Measurements from ENCODE around the gene HRH3.

GRCh38 chr20:62172666-62173065 is 47.4 kb downstream of the HRH3 start:
- TF ChIP-seq, protein P1, sequence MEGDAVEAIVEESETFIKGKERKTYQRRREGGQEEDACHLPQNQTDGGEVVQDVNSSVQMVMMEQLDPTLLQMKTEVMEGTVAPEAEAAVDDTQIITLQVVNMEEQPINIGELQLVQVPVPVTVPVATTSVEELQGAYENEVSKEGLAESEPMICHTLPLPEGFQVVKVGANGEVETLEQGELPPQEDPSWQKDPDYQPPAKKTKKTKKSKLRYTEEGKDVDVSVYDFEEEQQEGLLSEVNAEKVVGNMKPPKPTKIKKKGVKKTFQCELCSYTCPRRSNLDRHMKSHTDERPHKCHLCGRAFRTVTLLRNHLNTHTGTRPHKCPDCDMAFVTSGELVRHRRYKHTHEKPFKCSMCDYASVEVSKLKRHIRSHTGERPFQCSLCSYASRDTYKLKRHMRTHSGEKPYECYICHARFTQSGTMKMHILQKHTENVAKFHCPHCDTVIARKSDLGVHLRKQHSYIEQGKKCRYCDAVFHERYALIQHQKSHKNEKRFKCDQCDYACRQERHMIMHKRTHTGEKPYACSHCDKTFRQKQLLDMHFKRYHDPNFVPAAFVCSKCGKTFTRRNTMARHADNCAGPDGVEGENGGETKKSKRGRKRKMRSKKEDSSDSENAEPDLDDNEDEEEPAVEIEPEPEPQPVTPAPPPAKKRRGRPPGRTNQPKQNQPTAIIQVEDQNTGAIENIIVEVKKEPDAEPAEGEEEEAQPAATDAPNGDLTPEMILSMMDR (IDR thresholded peaks at IDR 0.05): no peak
- TF ChIP-seq POLR2AphosphoS5 (IDR thresholded peaks at IDR 0.05): no peak

Measured in prostate gland (tissue), 2 donors.